Measurements from ENCODE around the gene NDUFAF2.

DNA sequence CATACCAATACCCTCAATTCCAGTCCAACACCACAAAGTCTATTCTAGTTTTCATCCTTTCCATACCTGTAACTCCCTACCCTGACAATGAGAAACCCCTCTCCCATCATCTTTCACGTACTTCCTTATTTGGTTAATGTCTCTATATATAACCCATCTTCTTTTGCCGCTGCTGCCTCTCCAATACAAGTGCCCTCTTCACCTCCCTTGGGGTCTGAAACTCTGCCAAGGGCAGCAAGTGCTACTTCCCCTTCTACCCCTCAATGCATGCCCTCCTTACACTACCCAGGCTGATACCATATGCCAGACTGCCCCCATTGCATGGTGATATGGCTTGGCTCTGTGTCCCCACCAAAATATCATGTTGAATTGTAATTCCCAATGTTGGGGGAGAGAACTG is 241.6 kb downstream of the NDUFAF2 start:
- TF ChIP-seq, protein P1, sequence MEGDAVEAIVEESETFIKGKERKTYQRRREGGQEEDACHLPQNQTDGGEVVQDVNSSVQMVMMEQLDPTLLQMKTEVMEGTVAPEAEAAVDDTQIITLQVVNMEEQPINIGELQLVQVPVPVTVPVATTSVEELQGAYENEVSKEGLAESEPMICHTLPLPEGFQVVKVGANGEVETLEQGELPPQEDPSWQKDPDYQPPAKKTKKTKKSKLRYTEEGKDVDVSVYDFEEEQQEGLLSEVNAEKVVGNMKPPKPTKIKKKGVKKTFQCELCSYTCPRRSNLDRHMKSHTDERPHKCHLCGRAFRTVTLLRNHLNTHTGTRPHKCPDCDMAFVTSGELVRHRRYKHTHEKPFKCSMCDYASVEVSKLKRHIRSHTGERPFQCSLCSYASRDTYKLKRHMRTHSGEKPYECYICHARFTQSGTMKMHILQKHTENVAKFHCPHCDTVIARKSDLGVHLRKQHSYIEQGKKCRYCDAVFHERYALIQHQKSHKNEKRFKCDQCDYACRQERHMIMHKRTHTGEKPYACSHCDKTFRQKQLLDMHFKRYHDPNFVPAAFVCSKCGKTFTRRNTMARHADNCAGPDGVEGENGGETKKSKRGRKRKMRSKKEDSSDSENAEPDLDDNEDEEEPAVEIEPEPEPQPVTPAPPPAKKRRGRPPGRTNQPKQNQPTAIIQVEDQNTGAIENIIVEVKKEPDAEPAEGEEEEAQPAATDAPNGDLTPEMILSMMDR (IDR thresholded peaks at IDR 0.05): no peak
- no peak for TF ChIP-seq POLR2A (IDR thresholded peaks at IDR 0.05)

Data from esophagus squamous epithelium (tissue), 4 donors.